ENCODE results near the gene ACTG2. TPM values are rescaled to one million over a fixed set of nuclear protein-coding genes. Genes with fewer than 3 reads are reported as not detected.

Gene ACTG2
- total RNA-seq, 1 experiment from 2014 or later, result 2.7 TPM

DNA sequence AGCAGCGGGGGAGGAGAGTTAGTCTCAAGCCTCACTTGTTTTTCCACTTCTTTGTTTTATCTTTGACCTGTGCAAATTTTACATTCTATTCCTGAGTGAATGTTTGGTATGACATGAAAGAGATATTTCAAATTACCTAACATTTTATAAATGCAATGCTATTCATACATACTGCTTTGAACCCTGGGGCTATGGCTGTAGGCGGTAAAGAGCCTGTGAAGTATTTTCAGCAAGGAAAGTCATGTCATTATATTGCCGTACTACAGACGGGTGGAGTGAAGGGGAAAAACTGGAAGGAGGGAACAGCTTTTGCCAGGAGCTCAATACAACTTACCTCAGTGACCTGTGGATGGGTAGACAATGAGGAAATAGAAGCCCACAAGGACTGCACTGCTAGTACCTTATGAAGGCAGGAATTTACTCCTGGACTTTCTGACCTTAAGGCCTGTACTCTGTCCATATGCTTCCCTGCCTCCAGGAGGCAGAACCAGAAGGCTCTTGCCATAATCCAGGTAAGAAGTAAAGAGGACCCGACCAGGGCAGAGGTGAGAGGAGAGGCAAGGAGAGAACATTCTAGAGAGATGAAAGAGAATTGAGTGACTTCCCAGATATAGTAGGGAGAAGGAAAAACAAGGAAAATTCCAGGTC lies 63.5 kb downstream of the ACTG2 start:
- H3K9me3 ChIP-seq (ENCODE audit: low read depth, low read length, poor library complexity, severe bottlenecking), result no peaks in the 10 kb centered on the region
- DNase-seq (ENCODE audit: low spot score), result no peak
- no peaks in the 10 kb centered on the region for H3K4me1 ChIP-seq (ENCODE audit: insufficient read depth, low read length, poor library complexity, severe bottlenecking)
- no peak overlapping the region for H3K4me3 ChIP-seq (ENCODE audit: low read depth, low read length, poor library complexity, severe bottlenecking)
- TF ChIP-seq EZH2 (IDR thresholded peaks at IDR 0.05; ENCODE audit: borderline replicate concordance, low read depth, low read length, poor library complexity, severe bottlenecking), result no peak
- TF ChIP-seq, protein P1, sequence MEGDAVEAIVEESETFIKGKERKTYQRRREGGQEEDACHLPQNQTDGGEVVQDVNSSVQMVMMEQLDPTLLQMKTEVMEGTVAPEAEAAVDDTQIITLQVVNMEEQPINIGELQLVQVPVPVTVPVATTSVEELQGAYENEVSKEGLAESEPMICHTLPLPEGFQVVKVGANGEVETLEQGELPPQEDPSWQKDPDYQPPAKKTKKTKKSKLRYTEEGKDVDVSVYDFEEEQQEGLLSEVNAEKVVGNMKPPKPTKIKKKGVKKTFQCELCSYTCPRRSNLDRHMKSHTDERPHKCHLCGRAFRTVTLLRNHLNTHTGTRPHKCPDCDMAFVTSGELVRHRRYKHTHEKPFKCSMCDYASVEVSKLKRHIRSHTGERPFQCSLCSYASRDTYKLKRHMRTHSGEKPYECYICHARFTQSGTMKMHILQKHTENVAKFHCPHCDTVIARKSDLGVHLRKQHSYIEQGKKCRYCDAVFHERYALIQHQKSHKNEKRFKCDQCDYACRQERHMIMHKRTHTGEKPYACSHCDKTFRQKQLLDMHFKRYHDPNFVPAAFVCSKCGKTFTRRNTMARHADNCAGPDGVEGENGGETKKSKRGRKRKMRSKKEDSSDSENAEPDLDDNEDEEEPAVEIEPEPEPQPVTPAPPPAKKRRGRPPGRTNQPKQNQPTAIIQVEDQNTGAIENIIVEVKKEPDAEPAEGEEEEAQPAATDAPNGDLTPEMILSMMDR (conservative IDR thresholded peaks at IDR 0.05; ENCODE audit: low read depth, low read length), result no peak
- intact Hi-C loops (cut with micrococcal nuclease; ENCODE audit: unreplicated experiment), result no loop called here
- H3K27me3 ChIP-seq (replicated peaks; ENCODE audit: insufficient read depth, low read depth, low read length, poor library complexity), result no peaks in the 10 kb centered on the region
- ChIA-PET POLR2A (ENCODE audit: low non-redundant PET) (no interaction called here), CTCF (no interaction called here)
- no peak overlapping the region for H3K27ac ChIP-seq (ENCODE audit: low read depth, low read length, poor library complexity, severe bottlenecking)
- BruUV-seq (replicated peaks), result no TSS peak
- H3K36me3 ChIP-seq (ENCODE audit: insufficient read depth, low read length, poor library complexity, severe bottlenecking), result peaks cover 40% of the 10 kb centered on the region

DNA sequence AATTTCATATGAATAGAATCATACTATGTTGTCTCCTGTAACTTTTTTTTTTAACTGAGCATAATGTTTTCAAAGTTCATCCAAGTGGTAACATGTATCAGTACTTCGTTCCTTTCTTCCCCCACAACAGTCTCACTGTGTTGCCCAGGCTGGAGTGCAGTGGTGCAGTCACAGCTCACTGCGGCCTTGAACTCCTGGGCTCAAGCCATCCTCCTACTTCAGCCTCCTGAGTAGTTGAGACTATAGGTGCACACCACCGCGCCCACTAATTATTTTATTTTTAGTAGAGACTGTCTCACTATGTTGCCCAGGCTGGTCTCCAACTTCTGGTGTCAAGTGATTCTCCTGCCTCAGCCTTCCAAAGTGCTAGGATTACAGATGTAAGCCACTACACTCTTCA lies 68.5 kb downstream of the ACTG2 start:
- no peak overlapping the region for H3K4me3 ChIP-seq (ENCODE audit: low read depth, low read length, poor library complexity, severe bottlenecking)
- no TSS peak for BruUV-seq (replicated peaks)
- no peak for DNase-seq (ENCODE audit: low spot score)
- intact Hi-C loops (cut with micrococcal nuclease; ENCODE audit: unreplicated experiment), result no loop called here
- no peaks in the 10 kb centered on the region for H3K9me3 ChIP-seq (ENCODE audit: low read depth, low read length, poor library complexity, severe bottlenecking)
- no peaks in the 10 kb centered on the region for H3K4me1 ChIP-seq (ENCODE audit: insufficient read depth, low read length, poor library complexity, severe bottlenecking)
- H3K27me3 ChIP-seq (replicated peaks; ENCODE audit: insufficient read depth, low read depth, low read length, poor library complexity), result no peaks in the 10 kb centered on the region
- no peak for TF ChIP-seq EZH2 (IDR thresholded peaks at IDR 0.05; ENCODE audit: borderline replicate concordance, low read depth, low read length, poor library complexity, severe bottlenecking)
- TF ChIP-seq, protein P1 (conservative IDR thresholded peaks at IDR 0.05; ENCODE audit: low read depth, low read length), result no peak
- H3K36me3 ChIP-seq (ENCODE audit: insufficient read depth, low read length, poor library complexity, severe bottlenecking), result peaks cover 17% of the 10 kb centered on the region
- no peak overlapping the region for H3K27ac ChIP-seq (ENCODE audit: low read depth, low read length, poor library complexity, severe bottlenecking)
- CTCF ChIA-PET, result no interaction called here
- POLR2A ChIA-PET (ENCODE audit: low non-redundant PET), result no interaction called here

DNA sequence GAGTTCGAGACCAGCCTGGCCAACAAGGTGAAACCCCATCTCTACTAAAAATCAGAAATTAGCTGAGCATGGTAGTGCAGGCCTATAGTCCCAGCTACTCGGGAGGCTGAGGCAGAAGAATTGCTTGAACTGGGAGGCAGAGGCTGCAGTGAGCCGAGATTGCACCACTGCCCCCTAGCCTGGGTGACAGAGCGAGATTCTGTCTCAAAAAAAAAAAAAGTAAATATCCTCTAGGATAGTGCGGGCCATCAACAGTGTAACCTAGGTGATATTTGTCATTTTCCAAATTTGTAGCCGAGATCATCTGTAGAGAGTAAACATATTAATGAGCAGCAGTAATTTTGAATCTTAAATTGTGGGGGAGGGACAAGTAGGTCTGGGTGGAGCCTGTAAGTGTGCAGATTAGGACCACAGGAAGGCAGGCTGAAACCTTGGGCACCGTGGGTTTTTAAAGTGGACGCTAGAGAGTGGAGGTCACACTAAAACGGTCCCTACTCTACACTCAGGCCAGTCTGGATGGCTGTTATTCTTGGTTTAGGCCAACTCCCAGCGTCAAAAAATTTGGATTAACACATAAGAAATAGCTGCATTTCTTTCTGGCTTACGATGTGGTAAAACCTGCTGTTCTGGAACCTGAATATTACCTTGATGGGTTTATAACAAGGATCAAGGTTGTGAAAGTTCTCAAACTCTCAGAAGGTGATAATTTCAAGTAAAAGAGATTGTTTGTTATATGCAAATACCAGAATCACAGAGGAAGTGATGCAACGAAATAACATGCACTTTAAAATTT lies 69.2 kb downstream of the ACTG2 start:
- BruUV-seq (replicated peaks), result no TSS peak
- Histone ChIP-seq H3K27ac (ENCODE audit: low read depth, low read length, poor library complexity, severe bottlenecking) (no peak overlapping the region), H3K36me3 (ENCODE audit: insufficient read depth, low read length, poor library complexity, severe bottlenecking) (peaks cover 17% of the 10 kb centered on the region), H3K4me3 (ENCODE audit: low read depth, low read length, poor library complexity, severe bottlenecking) (no peak overlapping the region), H3K9me3 (ENCODE audit: low read depth, low read length, poor library complexity, severe bottlenecking) (no peaks in the 10 kb centered on the region), H3K27me3 (replicated peaks; ENCODE audit: insufficient read depth, low read depth, low read length, poor library complexity) (no peaks in the 10 kb centered on the region), H3K4me1 (ENCODE audit: insufficient read depth, low read length, poor library complexity, severe bottlenecking) (no peaks in the 10 kb centered on the region)
- DNase-seq (ENCODE audit: low spot score), result no peak
- intact Hi-C loops (cut with micrococcal nuclease; ENCODE audit: unreplicated experiment), result no loop called here
- CTCF ChIA-PET, result no interaction called here
- TF ChIP-seq, protein P1 (conservative IDR thresholded peaks at IDR 0.05; ENCODE audit: low read depth, low read length), result no peak
- no peak for TF ChIP-seq EZH2 (IDR thresholded peaks at IDR 0.05; ENCODE audit: borderline replicate concordance, low read depth, low read length, poor library complexity, severe bottlenecking)
- POLR2A ChIA-PET (ENCODE audit: low non-redundant PET), result no interaction called here
